IMR-90 (cell line): ENCODE measurements around the gene YWHAG. TPM values are rescaled to one million over a fixed set of nuclear protein-coding genes. Genes with fewer than 3 reads are reported as not detected.
"Not testable (repeated sequence)": the region's sequence is repeated elsewhere in the genome, so short reads cannot be mapped to it uniquely, and the experiment has no call there.

Source experiments
- ATAC-seq: fragments of 200-7000 bp; cut with Tn5 transposase; 2 replicates; pipeline ENCODE4 v1.9.1; 2020; ENCODE audit warnings: low read depth, mild to moderate bottlenecking, moderate library complexity
- BruUV-seq: library from RNA; stranded (reverse); fragments of 400-500 nt; replicated peaks from 2 replicates; lab custom pipeline; 2021; lab: Mats Ljungman, UMichigan
- CTCF ChIA-PET: fragments of 300-600 bp; formaldehyde crosslinking; extraction: SDS; loops from one replicate; lab custom pipeline; 2021; ENCODE audit warnings: antibody characterized with exemption; lab: Yijun Ruan, JAX
- POLR2A ChIA-PET: fragments of 300-600 bp; sonication (Branson Sonifier 250); formaldehyde crosslinking; loops from one replicate; lab custom pipeline; 2022; ENCODE audit warnings: antibody characterized with exemption; ENCODE audit not compliant: unreplicated experiment; lab: Charles Lee
- DNase-seq: peaks from one replicate; pipeline ENCODE4 v3.0.0; 2013
- H2AFZ ChIP-seq: replicated peaks from 2 replicates; pipeline ENCODE3; 2013; ENCODE audit warnings: low read length, mild to moderate bottlenecking; ENCODE audit not compliant: poor library complexity
- H2AK5ac ChIP-seq: 2 replicates; pipeline ENCODE4 v1.6.1; 2013; ENCODE audit warnings: low read depth, low read length, inconsistent platforms
- H2AK9ac ChIP-seq: replicated peaks from 2 replicates; pipeline ENCODE3; 2013; ENCODE audit warnings: mild to moderate bottlenecking, low read depth, low read length, moderate library complexity; ENCODE audit not compliant: poor library complexity
- H2BK120ac ChIP-seq: 2 replicates; pipeline ENCODE4 v1.6.1; 2013; ENCODE audit warnings: low read depth, low read length, inconsistent platforms
- H2BK15ac ChIP-seq: 3 replicates; pipeline ENCODE4 v1.6.1; 2013; ENCODE audit warnings: low read depth, low read length, inconsistent platforms
- H2BK20ac ChIP-seq: 2 replicates; pipeline ENCODE4 v1.6.1; 2013; ENCODE audit warnings: low read depth, mild to moderate bottlenecking, inconsistent platforms, low read length, moderate library complexity
- H2BK5ac ChIP-seq: 2 replicates; pipeline ENCODE4 v1.6.1; 2013; ENCODE audit warnings: mild to moderate bottlenecking, low read depth, low read length, inconsistent platforms; ENCODE audit not compliant: poor library complexity, severe bottlenecking
- H3K14ac ChIP-seq: replicated peaks from 2 replicates; pipeline ENCODE4 v1.6.1; 2013; ENCODE audit warnings: low read depth, low read length, inconsistent platforms
- H3K18ac ChIP-seq: 2 replicates; pipeline ENCODE4 v1.6.1; 2013; ENCODE audit warnings: low read depth, low read length, control low read depth
- H3K23ac ChIP-seq: 2 replicates; pipeline ENCODE4 v1.6.1; 2013; ENCODE audit warnings: low read depth, low read length, inconsistent platforms
- H3K27ac ChIP-seq: 2 replicates; pipeline ENCODE4 v1.5.1; 2013; ENCODE audit warnings: mild to moderate bottlenecking, control low read depth, low read length; ENCODE audit not compliant: insufficient read depth
- H3K27me3 ChIP-seq: 2 replicates; pipeline ENCODE4 v1.6.1; 2013; ENCODE audit warnings: low read length; ENCODE audit not compliant: control insufficient read depth, insufficient read depth
- H3K36me3 ChIP-seq: 2 replicates; pipeline ENCODE4 v1.6.1; 2013; ENCODE audit warnings: low read length, mixed read lengths; ENCODE audit not compliant: control insufficient read depth, insufficient read depth
- H3K4ac ChIP-seq: 2 replicates; pipeline ENCODE4 v1.6.1; 2013; ENCODE audit warnings: low read depth, low read length, inconsistent platforms
- H3K4me1 ChIP-seq: 2 replicates; pipeline ENCODE4 v1.6.1; 2013; ENCODE audit warnings: low read length, mixed read lengths; ENCODE audit not compliant: control insufficient read depth, insufficient read depth
- H3K4me2 ChIP-seq: 2 replicates; pipeline ENCODE4 v1.6.1; 2013; ENCODE audit warnings: low read depth, mild to moderate bottlenecking, control low read depth, low read length, moderate library complexity
- H3K4me3 ChIP-seq: 2 replicates; pipeline ENCODE4 v1.5.1; 2013; ENCODE audit warnings: low read depth, mild to moderate bottlenecking, control low read depth, low read length, moderate library complexity; ENCODE audit not compliant: insufficient read depth
- H3K56ac ChIP-seq: 2 replicates; pipeline ENCODE4 v1.6.1; 2013; ENCODE audit warnings: low read length, inconsistent platforms; ENCODE audit not compliant: insufficient read depth; ENCODE audit errors: extremely low read depth
- H3K79me1 ChIP-seq, 2 experiments: 2 replicates each; pipeline ENCODE4 v1.6.1; 2013; ENCODE audit warnings: low read length in 2 of 2, inconsistent platforms in 1 of 2, low read depth in 1 of 2
- H3K9ac ChIP-seq: 2 replicates; pipeline ENCODE4 v1.6.1; 2013; ENCODE audit warnings: low read depth, low read length, control low read depth
- H3K9me1 ChIP-seq: 2 replicates; pipeline ENCODE4 v1.6.1; 2013; ENCODE audit warnings: low read length, inconsistent platforms; ENCODE audit not compliant: insufficient read depth
- H3K9me3 ChIP-seq: 2 replicates; pipeline ENCODE4 v1.6.1; 2013; ENCODE audit warnings: low read length; ENCODE audit not compliant: control insufficient read depth, insufficient read depth
- H4K20me1 ChIP-seq: 2 replicates; pipeline ENCODE4 v1.6.1; 2013; ENCODE audit warnings: low read length, inconsistent platforms; ENCODE audit not compliant: insufficient read depth
- H4K5ac ChIP-seq: 2 replicates; pipeline ENCODE4 v1.6.1; 2013; ENCODE audit warnings: mild to moderate bottlenecking, low read depth, low read length, control low read depth
- H4K8ac ChIP-seq, 2 experiments: 2 replicates each; pipeline ENCODE4 v1.6.1; 2013; ENCODE audit warnings: low read depth in 2 of 2, low read length in 2 of 2, control low read depth in 1 of 2, inconsistent platforms in 1 of 2
- H4K91ac ChIP-seq: 2 replicates; pipeline ENCODE4 v1.6.1; 2013; ENCODE audit warnings: low read depth, low read length, inconsistent platforms; ENCODE audit not compliant: insufficient read depth
- BHLHE40 ChIP-seq: fragments of 150-350 bp; IDR thresholded peaks from 2 replicates; pipeline ENCODE4 v1.6.1; 2016; ENCODE audit warnings: mild to moderate bottlenecking, low read depth, low read length
- USF2 ChIP-seq: fragments of 150-350 bp; IDR thresholded peaks from 2 replicates; pipeline ENCODE4 v1.6.1; 2017; ENCODE audit warnings: mild to moderate bottlenecking, antibody characterized with exemption, low read length, low read depth
- whole genome bisulfite sequencing, 2 experiments: methylation state at CpG; one replicate each; pipeline versions ENCODE4 v1.1.5 to v1.1.7; 2013; ENCODE audit warnings: missing lambda C conversion rate in 2 of 2; ENCODE audit not compliant: insufficient read length in 1 of 2; ENCODE audit errors: extremely low coverage in 2 of 2; 5-methylcytosine and 5-hydroxymethylcytosine counted together
- dilution Hi-C: fragments of 300-500 bp; cut with HindIII; formaldehyde crosslinking; loops from one replicate; pipeline ENCODE4 v1.14.3; 2018; ENCODE audit warnings: low sequenced_read_pairs; ENCODE audit not compliant: unreplicated experiment
- in situ Hi-C: fragments of 300-500 bp; cut with MboI; formaldehyde crosslinking; loops from 3 replicates; pipeline ENCODE4 v1.14.3; 2019; ENCODE audit warnings: low sequenced_read_pairs, inconsistent platforms, mixed read lengths
- intact Hi-C: fragments of 100-400 bp; cut with micrococcal nuclease; formaldehyde crosslinking; loops from 2 replicates; pipeline ENCODE4 v1.10.0; 2022
- polyA plus RNA-seq, 3 experiments: library from polyadenylated mRNA; depleted of rRNA; stranded (reverse); fragments of >200 nt; gene quantifications; 2 replicates each; pipeline ENCODE4 v1.2.3, GENCODE V29; 2012; ENCODE audit warnings: low replicate concordance in 1 of 3
- total RNA-seq: library from RNA; depleted of rRNA; stranded (reverse); fragments of >200 nt; gene quantifications from 2 replicates; pipeline ENCODE4 v1.2.3, GENCODE V29; 2012

Gene YWHAG
- total and polyA plus RNA-seq, 2 of the 4 experiments (the other 2 are of a cell fraction): 40.1 to 64.9 TPM

GRCh38 chr7:76390092-76390491 is 31.3 kb upstream of the YWHAG start (continued):
- TF ChIP-seq USF2: no peak
- TF ChIP-seq BHLHE40: no peak

- H2BK120ac ChIP-seq, POLR2A ChIA-PET, H3K56ac ChIP-seq, H4K5ac ChIP-seq, DNase-seq, H3K27me3 ChIP-seq, H4K8ac ChIP-seq, H3K9me3 ChIP-seq, H2AK9ac ChIP-seq, in situ Hi-C loops, H3K18ac ChIP-seq, H2BK5ac ChIP-seq, H3K79me1 ChIP-seq, H3K4ac ChIP-seq, H3K27ac ChIP-seq, H3K9ac ChIP-seq, H3K14ac ChIP-seq, H2BK20ac ChIP-seq, H2BK15ac ChIP-seq, H3K4me3 ChIP-seq, BruUV-seq, H3K23ac ChIP-seq, ATAC-seq, intact Hi-C loops, CTCF ChIA-PET, H4K91ac ChIP-seq, H2AFZ ChIP-seq, H3K4me2 ChIP-seq, H2AK5ac ChIP-seq, dilution Hi-C loops, H4K20me1 ChIP-seq, H3K36me3 ChIP-seq: not testable (repeated sequence)
- WGBS, 2 experiments: 89% methylated on average over 3 of the region's 6 CpGs; no CpG with 5 or more reads in 1 of the 2 experiments
- Histone ChIP-seq H3K9me1 (peaks cover 14% of the 10 kb centered on the region), H3K4me1 (peaks cover 10% of the 10 kb centered on the region)
Observed at GRCh38 chr7:76387789-76388188, 29.0 kb upstream of the YWHAG start.
